Raji (cell line): ENCODE results near the gene UBE2E3.

Experiments used
- POLR2A ChIP-seq: IDR thresholded peaks from 2 replicates; pipeline ENCODE4 v1.6.1; 2011; ENCODE audit warnings: low read depth, low read length, control low read depth; ENCODE audit not compliant: insufficient read depth

The UBE2E3 gene

GRCh38 chr2:180999274-180999964 lies 19.0 kb downstream of the UBE2E3 start:
- no peak for TF ChIP-seq POLR2A

- no peak for TF ChIP-seq POLR2A
These were observed 24.4 kb downstream of the UBE2E3 start for GRCh38 chr2:181004647-181005325.

- TF ChIP-seq POLR2A: no peak
These were observed 24.9 kb downstream of the UBE2E3 start for GRCh38 chr2:181005326-181005655.

- no peak for TF ChIP-seq POLR2A
These were observed 25.4 kb downstream of the UBE2E3 start for GRCh38 chr2:181005809-181006208.

GRCh38 chr2:181007086-181007837 lies 26.9 kb downstream of the UBE2E3 start:
- TF ChIP-seq POLR2A: no peak

- no peak for TF ChIP-seq POLR2A
These were observed 28.0 kb downstream of the UBE2E3 start for GRCh38 chr2:181008407-181008806.

GRCh38 chr2:181021199-181021789 lies 40.9 kb downstream of the UBE2E3 start:
- TF ChIP-seq POLR2A: no peak

GRCh38 chr2:181022652-181023051 lies 42.2 kb downstream of the UBE2E3 start:
- TF ChIP-seq POLR2A: no peak

GRCh38 chr2:181025004-181025403 lies 44.6 kb downstream of the UBE2E3 start:
- no peak for TF ChIP-seq POLR2A

- TF ChIP-seq POLR2A: no peak
These were observed 56.0 kb downstream of the UBE2E3 start for GRCh38 chr2:181036445-181036844.

GRCh38 chr2:181036848-181037603 lies 56.6 kb downstream of the UBE2E3 start:
- TF ChIP-seq POLR2A: no peak

- no peak for TF ChIP-seq POLR2A
These were observed 57.5 kb downstream of the UBE2E3 start for GRCh38 chr2:181037922-181038321.

- no peak for TF ChIP-seq POLR2A
These were observed 58.4 kb downstream of the UBE2E3 start for GRCh38 chr2:181038796-181039195.

- no peak for TF ChIP-seq POLR2A
These were observed 61.3 kb downstream of the UBE2E3 start for GRCh38 chr2:181041661-181042060.

- TF ChIP-seq POLR2A: no peak
These were observed 62.3 kb downstream of the UBE2E3 start for GRCh38 chr2:181042706-181043105.
